GM21367 (cell line): Measurements from ENCODE around the gene ZNF850.
"Not testable (repeated sequence)": the region's sequence is repeated elsewhere in the genome, so short reads cannot be mapped to it uniquely, and the experiment has no call there.

Source experiments
- ATAC-seq: cut with Tn5 transposase; IDR thresholded peaks from one replicate; pipeline ENCODE4 v1.9.1; 2021; ENCODE audit not compliant: unreplicated experiment

ZNF850 gene

DNA sequence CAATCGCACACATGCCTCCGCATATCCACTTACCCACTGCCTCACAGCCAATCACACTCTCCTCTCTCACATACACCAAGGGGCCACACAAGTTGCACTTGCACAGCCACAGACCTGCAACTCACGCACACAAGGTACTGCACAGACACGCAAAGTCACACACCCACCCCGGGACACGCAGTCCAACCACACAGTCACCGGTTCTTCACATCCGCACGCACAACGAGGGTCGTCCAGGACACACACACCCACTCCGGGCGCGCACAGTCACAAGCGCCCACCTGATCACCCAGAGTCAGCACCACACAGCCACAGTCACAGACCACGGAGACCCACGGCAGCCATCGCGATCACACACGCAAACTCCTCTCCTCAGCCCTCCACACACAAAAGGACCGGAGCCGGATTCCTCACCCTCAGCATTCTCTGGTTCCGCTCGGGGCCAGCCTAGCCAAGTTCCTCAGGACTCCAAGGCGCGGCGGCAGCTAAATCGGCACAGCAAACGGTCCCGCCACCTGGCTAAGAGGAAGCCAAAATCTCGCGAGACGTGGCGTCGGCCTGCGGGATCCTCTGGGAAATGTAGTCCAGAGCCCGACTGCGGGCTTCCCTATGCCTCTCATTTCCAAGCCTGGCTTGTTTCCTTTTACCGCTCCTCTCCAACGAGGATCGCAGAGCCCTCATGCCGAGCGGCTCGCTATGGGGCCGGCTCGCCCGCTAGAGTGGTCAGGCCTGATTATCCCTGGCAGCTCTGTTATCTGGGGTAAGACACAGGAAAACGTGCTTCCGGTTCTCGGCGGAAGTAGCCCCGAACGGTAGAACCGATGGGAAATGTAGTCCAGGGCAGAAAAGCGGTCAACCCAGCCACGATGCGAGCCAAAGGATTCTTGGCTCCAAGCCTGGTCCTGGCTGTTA, at the start of gene ZNF850:
ZNF850 (minus strand) TSS at position 497 of the 912 bp plus-strand sequence. CDS start 10,201 bp downstream, outside the sequence.
- ATAC-seq: peak; percentile 79

DNA sequence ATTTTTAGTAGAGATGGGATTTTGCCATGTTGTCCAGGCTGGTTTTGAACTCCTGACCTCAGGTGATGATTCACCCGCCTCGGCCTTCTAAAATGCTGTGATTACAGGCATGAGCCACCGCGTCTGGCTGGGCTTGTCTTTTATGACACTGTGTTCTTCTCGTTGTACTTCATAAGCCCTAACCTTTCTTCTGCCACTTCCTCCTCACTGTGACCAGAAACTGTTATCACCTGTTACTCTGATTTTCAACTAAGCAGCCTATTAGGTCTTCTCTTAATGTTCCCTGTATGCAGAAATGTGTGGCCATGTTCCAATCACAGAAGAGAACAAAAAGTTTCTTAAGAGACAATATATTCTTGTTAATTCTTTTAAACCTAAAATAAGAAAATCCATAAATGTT, 49.2 kb upstream of the ZNF850 start:
- no peak for ATAC-seq

DNA sequence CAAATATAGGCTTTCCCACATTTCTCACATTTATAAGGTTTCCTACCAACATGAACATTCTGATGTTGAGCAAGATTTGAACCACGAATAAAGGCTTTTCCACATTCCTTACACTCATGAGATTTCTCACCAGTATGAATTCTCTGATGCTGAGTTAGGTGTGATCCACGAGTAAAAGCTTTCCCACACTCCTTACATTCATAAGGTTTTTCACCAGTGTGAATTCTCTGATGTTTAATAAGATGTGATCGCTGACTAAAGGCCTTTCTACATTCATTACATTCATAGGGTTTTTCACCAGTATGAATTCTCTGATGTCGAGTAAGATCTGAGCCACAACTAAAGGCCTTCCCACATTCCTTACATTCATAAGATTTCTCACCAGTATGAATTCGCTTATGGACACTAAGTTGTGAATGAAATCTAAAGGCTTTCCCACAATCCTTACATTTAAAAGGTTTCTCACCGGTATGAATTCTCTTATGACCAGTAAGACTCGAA, 46.6 kb upstream of the ZNF850 start:
- ATAC-seq: no peak

DNA sequence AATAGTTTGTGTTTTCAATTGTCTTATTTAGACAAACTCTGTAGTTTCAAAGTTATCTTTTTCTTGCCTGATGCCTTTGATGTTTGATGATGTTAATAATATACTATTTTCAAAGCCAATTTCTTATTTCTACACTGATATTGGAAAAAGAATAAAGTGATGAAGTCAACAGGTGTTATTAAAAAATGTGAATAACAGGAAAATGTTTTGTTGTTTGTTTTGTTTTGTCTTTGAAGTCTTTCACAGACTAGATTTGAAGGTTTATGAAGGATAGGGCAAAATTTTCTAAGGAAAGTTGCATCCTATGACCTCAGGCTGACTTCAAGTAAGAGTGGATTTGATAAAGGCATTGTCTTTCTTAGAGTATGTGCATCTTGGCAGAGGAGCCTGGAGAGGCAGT, 34.4 kb upstream of the ZNF850 start:
- no peak for ATAC-seq

DNA sequence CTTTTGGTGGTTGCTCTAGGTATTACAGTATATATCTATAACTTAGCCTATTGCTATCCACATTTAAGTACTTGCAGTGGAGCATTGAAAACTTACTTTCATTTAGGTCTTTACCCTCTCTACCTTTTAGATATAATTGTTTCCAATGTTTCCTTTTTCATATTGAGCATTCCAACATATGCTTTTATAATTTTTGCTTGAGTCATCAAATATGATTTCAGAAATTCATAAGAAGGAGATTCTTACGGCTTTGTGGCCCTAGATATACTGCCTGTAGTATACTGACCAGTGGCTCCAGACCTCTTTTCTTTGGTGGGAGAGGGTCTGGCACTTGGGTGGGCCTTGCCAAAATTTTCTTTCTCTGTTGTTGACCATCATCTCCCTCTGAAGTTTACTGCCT, 32.8 kb upstream of the ZNF850 start:
- no peak for ATAC-seq

DNA sequence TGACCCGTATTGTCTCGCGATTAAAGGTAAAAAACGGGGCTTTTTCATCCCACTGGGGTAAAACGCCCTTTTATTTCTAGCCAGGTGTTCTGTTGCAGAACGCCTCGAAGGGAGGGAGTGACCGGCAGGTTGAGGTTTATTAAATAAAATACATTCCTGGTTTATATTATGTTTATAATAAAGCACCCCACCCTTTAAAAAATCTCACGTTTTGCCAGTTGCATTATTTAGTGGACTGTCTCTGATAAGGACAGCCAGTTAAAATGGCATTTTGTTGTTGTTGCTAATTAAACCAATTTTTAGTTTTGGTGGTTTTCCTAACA, 25.1 kb upstream of the ZNF850 start:
- ATAC-seq: no peak

DNA sequence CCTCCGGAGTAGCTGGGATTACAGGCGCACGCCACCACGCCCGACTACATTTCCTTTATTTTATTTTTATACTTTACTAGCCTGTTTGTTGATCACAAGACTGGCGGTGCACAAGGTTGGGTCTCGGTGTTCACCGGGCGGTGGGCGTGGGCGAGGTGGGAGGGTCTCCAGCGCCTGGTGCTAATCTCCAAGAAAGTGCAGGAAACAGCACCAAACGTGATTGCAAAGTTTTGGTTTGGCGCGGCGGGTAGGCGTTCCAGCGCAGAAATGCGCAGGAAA, 24.0 kb upstream of the ZNF850 start:
- ATAC-seq: no peak

DNA sequence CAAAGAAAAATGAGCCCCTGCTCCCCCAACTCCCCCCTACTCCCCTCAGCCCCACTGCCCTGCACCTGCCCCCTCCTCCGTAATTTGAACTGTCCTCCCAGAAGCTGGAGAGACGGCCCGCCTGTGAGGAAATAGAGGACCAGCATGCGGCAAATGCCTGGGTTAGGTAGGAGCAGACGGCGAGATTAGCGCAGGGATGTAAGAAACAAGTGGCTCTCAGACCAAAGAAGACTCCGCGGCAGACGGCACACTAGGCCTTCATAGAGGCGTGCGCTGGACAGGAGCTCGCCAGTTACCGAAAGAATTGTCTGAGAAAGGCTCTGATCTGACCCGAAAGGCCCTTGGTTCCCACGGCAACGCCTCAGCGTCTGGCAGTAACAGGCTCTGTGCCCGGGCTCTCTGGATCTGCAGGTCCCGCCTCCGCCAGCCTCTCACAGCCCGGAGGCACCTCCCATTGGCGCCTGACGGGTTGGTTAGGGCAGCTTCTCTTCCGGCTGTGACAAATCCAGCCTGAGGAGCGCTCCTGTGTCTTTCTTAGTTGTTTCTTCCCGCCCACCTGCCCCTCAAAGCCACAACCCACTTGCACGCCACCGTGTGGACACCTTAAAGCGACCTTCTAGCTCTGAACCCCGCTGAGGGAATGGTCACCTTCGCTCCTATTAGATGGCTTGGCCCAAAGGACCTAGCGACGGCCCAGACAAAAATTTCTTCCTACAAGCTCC, 19.0 kb upstream of the ZNF850 start:
- ATAC-seq: not testable (repeated sequence)

DNA sequence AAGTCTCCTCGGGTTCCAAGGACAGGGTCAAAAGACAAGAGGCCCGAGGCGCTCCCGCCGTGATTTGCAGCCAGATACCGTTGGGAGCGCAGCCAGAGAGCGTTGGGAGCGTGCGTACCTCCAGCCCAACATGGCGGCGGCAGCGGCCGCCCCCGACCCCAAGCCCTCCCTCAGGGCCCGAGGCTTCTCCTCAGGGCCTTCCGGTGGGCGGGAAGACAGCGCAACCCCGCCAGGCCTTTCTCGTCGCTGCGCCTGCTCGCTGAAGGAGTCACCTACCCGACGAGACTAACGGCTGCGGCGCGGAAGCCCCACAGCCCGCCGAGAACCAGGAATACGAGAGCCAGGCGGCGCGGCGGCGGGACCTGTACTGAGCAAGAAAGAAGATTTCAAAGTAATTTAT, 3.2 kb upstream of the ZNF850 start:
- no peak for ATAC-seq

DNA sequence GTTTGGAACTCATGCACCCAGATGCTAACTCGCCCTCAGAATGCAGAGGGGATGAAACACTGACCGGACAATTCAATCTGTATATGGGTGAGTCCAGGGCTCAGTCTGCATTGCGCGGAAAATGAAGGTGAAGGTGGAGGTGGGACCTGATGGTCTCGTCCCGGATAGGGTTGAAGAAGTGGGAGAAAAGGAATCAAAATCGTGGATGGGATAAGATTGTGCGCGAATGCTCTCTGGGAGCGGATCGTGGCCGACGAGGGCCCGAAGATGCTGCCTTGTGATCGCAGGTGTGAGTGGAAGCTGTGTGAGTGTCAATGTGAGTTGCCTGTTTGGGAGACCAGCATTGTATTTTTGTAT, 594 bp upstream of the ZNF850 start:
- ATAC-seq: no peak

DNA sequence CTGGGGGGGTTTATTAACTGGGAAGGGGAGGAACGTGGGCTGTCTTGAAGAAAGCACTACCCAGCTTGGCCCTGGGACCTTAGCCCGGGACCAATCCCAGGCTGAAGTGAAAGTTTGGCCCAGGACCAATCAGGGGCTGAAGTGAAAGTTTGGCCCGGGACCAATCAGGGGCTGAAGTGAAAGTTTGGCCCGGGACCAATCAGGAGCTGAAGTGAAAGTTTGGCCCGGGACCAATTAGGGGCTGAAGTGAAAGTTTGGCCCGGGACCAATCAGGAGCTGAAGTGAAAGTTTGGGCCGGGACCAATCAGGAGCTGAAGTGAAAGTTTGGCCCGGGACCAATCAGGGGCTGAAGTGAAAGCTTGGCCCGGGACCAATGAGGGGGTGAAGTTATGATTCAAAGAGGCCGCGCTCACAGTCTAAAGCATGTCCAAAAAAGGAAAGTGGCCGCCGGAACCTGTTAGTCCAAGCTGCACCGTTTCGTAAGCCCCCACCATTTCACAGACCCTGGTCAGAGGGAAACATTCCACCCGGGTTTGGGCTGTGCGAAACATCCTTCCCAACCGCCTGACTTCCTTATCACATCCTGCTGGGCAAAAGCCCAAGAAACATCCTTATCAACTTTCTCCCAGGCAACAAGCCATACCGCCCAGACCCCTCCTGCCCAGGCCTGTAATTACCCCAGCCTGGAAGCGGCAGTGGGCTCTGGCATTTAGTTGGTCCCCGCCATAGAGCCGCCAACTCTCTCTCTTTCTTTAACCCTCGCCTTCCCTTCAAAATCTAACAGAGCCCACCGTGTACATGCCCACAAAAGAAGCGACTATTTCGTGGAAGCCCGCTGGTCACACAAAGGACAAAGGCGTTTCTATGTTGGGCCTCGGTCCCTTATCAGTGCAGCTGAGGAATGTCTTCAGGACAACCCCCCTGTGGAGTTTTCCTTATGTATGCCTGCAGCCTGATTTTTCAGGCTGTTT, 1.1 kb downstream of the ZNF850 start:
- no peak for ATAC-seq

DNA sequence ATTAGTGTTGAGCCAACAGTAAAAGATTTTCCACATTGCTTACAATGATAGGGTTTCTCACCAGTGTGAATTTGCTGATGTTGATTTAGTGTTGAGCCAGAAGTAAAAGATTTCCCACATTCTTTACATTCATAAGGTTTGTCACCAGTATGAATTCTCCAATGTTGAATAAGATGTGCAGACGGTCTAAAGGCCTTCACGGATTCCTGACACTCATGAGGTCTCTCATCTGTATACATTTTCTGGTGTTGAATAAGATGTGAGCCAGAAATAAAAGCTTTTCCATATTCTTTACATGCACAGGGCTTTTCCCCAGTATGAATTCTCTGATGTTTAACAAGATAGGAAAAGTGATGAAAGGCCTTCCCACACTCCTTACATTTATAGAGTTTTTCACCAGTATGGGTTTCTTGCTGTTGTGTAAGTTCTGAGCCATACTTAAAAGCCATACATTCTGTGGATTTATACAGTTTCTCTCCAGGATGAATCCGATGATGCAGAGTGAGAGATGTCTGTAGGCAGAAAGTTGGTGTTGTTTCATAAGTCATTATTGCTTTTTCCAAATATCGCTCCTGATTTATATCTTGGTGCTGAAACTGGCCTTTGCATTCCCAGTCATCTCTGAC, 22.4 kb downstream of the ZNF850 start:
- ATAC-seq: no peak

DNA sequence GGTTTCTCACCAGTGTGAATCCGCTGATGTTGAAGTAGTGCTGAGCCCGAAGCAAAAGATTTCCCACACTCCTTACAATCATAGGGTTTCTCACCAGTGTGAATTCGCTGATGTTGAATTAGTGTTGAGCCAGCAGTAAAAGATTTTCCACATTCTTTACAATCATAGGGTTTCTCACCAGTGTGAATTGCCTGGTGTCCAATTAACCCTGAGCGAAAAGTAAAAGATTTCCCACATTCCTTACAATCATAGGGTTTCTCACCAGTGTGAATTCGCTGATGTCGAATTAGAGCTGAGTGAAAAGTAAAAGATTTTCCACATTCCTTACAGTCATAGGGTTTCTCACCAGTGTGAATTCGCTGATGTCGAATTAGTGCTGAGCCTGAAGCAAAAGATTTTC, 23.0 kb downstream of the ZNF850 start:
- not testable (repeated sequence) for ATAC-seq

DNA sequence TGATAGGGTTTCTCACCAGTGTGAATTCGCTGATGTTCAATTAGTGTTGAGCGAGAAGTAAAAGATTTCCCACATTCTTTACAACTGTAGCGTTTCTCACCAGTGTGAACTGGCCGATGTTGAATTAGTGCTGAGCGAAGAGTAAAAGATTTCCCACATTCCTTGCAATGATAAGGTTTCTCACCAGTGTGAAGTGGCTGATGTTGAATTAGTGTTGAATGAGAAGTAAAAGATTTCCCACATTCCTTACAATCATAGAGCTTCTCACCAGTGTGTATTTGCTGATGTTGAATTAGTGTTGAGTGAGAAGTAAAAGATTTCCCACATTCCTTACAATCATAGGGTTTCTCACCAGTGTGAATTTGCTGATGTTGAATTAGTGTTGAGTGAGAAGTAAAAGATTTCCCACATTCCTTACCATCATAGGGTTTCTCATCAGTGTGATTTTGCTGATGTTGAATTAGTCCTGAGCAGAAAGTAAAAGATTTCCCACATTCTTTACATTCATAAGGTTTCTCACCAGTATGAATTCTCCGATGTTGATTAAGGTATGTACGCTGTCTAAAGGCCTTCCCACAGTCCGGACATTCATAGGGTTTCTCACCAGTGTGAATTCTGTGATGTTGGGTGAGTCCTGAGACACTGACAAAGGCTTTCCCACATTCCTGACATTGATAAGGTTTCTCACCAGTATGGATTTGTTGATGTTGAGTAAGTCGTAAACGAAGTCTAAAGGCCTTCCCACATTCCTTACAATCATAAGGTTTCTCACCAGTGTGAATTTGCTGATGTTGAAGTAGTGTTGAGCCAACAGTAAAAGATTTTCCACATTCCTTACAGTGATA, 24.0 kb downstream of the ZNF850 start:
- ATAC-seq: no peak

DNA sequence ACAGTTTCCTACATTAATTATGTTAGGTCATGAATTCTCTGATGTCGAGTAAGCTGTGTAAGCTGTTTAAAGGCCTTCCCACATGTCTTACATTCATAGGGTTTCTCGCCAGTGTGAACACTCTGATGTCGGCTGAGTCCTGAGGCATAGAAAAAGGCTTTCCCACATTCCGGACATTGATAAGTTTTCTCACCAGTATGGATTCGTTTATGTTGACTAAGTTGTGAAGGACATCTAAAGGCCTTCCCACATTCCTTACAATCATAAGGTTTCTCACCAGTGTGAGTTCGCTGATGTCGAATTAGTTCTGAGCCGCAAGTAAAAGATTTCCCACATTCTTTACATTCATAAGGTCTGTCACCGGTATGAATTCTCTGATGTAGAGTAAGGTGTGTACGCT, 24.9 kb downstream of the ZNF850 start:
- no peak for ATAC-seq

DNA sequence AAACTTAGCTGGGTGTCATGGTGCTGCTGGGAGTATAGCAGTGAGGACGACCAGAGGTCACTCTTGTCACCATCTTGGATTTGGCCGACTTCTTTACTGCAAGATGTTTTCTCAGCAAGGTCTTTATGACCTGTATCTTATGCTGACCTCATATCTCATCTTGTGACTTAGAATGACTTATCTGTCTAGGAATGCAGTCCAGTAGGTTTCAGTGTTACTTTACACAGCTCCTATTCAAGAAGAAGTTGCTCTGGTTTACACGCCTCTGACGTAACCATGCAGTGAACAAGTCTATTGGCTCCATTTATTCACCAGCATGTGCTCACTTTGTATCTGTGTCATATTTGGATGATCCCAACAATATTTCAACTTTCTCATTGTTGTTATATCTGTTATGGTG, 26.7 kb downstream of the ZNF850 start:
- no peak for ATAC-seq

DNA sequence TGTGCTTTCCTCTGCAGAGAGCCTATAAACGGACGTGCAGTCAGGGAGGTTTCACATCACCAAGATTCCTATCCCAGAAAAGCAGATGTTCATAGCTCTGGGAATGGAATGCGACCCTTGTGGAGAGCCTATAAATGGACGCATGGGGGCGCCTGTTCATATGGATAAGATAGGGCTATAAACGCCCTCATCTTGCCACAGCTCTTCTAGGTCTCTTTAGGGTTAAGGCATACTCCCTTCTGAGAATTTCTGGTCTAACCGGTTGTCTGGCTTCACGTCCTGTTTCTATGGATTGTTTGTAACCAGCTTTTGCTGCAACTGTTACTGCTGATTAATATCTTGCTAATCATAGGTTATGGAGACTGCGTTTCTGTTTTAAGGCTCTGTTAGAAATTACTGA, 36.4 kb downstream of the ZNF850 start:
- not testable (repeated sequence) for ATAC-seq

DNA sequence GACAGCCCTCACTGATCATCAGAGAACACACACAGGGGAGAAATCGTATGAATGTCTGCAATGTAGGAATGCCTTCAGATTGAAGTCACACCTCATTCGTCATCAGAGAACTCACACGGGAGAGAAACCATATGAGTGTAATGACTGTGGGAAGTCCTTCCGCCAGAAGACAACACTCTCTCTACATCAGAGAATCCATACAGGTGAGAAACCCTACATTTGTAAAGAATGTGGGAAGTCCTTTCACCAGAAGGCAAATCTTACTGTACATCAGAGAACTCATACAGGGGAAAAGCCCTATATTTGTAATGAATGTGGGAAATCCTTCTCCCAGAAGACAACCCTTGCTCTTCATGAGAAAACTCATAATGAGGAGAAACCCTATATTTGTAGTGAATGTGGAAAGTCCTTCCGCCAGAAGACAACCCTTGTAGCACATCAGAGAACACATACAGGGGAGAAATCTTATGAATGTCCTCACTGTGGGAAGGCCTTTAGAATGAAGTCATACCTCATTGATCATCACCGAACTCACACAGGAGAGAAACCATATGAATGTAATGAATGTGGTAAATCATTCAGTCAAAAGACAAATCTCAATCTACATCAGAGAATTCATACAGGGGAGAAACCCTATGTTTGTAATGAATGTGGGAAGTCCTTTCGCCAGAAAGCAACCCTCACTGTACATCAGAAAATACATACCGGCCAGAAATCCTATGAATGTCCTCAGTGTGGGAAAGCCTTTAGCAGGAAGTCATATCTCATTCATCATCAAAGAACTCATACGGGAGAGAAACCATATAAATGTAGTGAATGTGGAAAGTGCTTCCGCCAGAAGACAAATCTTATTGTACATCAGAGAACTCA, 52.7 kb downstream of the ZNF850 start:
- ATAC-seq: no peak

DNA sequence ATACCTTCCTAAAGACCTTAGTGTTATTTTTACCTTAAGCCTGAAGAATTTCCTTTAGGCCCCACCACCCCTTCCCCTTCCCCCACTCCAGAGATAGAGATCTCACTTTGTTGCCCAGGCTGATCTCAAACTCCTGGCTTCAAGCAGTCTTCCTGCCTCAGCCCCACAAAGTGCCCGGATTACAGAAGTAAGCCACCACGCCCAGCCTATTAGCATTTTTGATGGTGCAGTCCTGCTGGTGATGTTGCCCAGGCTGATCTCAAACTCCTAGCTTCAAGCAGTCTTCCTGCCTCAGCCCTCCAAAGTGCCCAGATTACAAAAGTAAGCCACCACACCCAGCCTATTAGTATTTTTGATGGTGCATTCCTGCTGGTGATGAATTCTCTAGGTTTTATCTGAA, 63.2 kb downstream of the ZNF850 start:
- no peak for ATAC-seq
